ENCODE results near the gene ERGIC1.

ERGIC1 gene

GRCh38 chr5:172886974-172887501 lies 53.0 kb downstream of the ERGIC1 start:
- H3K4me3 ChIP-seq (ENCODE audit: low read length) = no peak overlapping the region
- no peaks in the 10 kb centered on the region for H3F3A ChIP-seq (ENCODE audit: control insufficient read depth, insufficient read depth)
- no peaks in the 10 kb centered on the region for H4K20me1 ChIP-seq (ENCODE audit: control insufficient read depth, insufficient read depth, low read depth, low read length)
- H3K79me2 ChIP-seq (ENCODE audit: control insufficient read depth, low read length) = no peaks in the 10 kb centered on the region
- H3K9me3 ChIP-seq (ENCODE audit: control insufficient read depth, insufficient read depth, low read length) = no peaks in the 10 kb centered on the region
- TF ChIP-seq EZH2phosphoT487 (IDR thresholded peaks at IDR 0.05; ENCODE audit: borderline replicate concordance, low read length) = no peak
- H3K4me1 ChIP-seq (ENCODE audit: control insufficient read depth, low read length) = no peaks in the 10 kb centered on the region
- H3K9me2 ChIP-seq (replicated peaks; ENCODE audit: control insufficient read depth, low read length) = no peaks in the 10 kb centered on the region
- no peak overlapping the region for H3K4me2 ChIP-seq (ENCODE audit: low read length)
- no peak overlapping the region for H3K27ac ChIP-seq (ENCODE audit: low read depth, low read length)
- H3K27me3 ChIP-seq (ENCODE audit: control insufficient read depth, low read length) = no peaks in the 10 kb centered on the region
- H3K36me3 ChIP-seq (ENCODE audit: control insufficient read depth, low read length) = peaks cover 4% of the 10 kb centered on the region; the same call in 1 of the 2 replicates

GRCh38 chr5:172887692-172888091 lies 53.6 kb downstream of the ERGIC1 start:
- Histone ChIP-seq H3K36me3 (ENCODE audit: control insufficient read depth, low read length) (peaks cover 4% of the 10 kb centered on the region; the same call in 1 of the 2 replicates), H3K79me2 (ENCODE audit: control insufficient read depth, low read length) (no peaks in the 10 kb centered on the region), H3K4me2 (ENCODE audit: low read length) (no peak overlapping the region), H3K27me3 (ENCODE audit: control insufficient read depth, low read length) (no peaks in the 10 kb centered on the region), H3K4me3 (ENCODE audit: low read length) (no peak overlapping the region), H3K4me1 (ENCODE audit: control insufficient read depth, low read length) (no peaks in the 10 kb centered on the region), H3K9me2 (replicated peaks; ENCODE audit: control insufficient read depth, low read length) (no peaks in the 10 kb centered on the region), H3F3A (ENCODE audit: control insufficient read depth, insufficient read depth) (no peaks in the 10 kb centered on the region), H4K20me1 (ENCODE audit: control insufficient read depth, insufficient read depth, low read depth, low read length) (no peaks in the 10 kb centered on the region), H3K9me3 (ENCODE audit: control insufficient read depth, insufficient read depth, low read length) (no peaks in the 10 kb centered on the region), H3K27ac (ENCODE audit: low read depth, low read length) (no peak overlapping the region)
- TF ChIP-seq EZH2phosphoT487 (IDR thresholded peaks at IDR 0.05; ENCODE audit: borderline replicate concordance, low read length) (no peak), CTCF (IDR thresholded peaks at IDR 0.05; ENCODE audit: low read depth, low read length, poor library complexity, severe bottlenecking) (no peak)

- H3K27me3 ChIP-seq (ENCODE audit: control insufficient read depth, low read length) = no peaks in the 10 kb centered on the region
- H3K79me2 ChIP-seq (ENCODE audit: control insufficient read depth, low read length) = no peaks in the 10 kb centered on the region
- TF ChIP-seq EZH2phosphoT487 (IDR thresholded peaks at IDR 0.05; ENCODE audit: borderline replicate concordance, low read length) (no peak), CTCF (IDR thresholded peaks at IDR 0.05; ENCODE audit: low read depth, low read length, poor library complexity, severe bottlenecking) (no peak)
- no peaks in the 10 kb centered on the region for H3F3A ChIP-seq (ENCODE audit: control insufficient read depth, insufficient read depth)
- H3K36me3 ChIP-seq (ENCODE audit: control insufficient read depth, low read length) = peaks cover 4% of the 10 kb centered on the region; the same call in 1 of the 2 replicates
- H3K9me3 ChIP-seq (ENCODE audit: control insufficient read depth, insufficient read depth, low read length) = no peaks in the 10 kb centered on the region
- H4K20me1 ChIP-seq (ENCODE audit: control insufficient read depth, insufficient read depth, low read depth, low read length) = no peaks in the 10 kb centered on the region
- no peaks in the 10 kb centered on the region for H3K4me1 ChIP-seq (ENCODE audit: control insufficient read depth, low read length)
- no peak overlapping the region for H3K4me3 ChIP-seq (ENCODE audit: low read length)
- no peaks in the 10 kb centered on the region for H3K9me2 ChIP-seq (replicated peaks; ENCODE audit: control insufficient read depth, low read length)
- H3K27ac ChIP-seq (ENCODE audit: low read depth, low read length) = no peak overlapping the region
- H3K4me2 ChIP-seq (ENCODE audit: low read length) = no peak overlapping the region
Observed at GRCh38 chr5:172890659-172891058, 56.6 kb downstream of the ERGIC1 start.

GRCh38 chr5:172891716-172892421 lies 57.8 kb downstream of the ERGIC1 start:
- Histone ChIP-seq H3K9me2 (replicated peaks; ENCODE audit: control insufficient read depth, low read length) (no peaks in the 10 kb centered on the region), H3K79me2 (ENCODE audit: control insufficient read depth, low read length) (no peaks in the 10 kb centered on the region), H4K20me1 (ENCODE audit: control insufficient read depth, insufficient read depth, low read depth, low read length) (no peaks in the 10 kb centered on the region), H3K4me1 (ENCODE audit: control insufficient read depth, low read length) (no peaks in the 10 kb centered on the region), H3K4me3 (ENCODE audit: low read length) (no peak overlapping the region), H3K4me2 (ENCODE audit: low read length) (no peak overlapping the region), H3K27ac (ENCODE audit: low read depth, low read length) (no peak overlapping the region), H3K36me3 (ENCODE audit: control insufficient read depth, low read length) (peaks cover 4% of the 10 kb centered on the region; the same call in 1 of the 2 replicates), H3K27me3 (ENCODE audit: control insufficient read depth, low read length) (no peaks in the 10 kb centered on the region), H3K9me3 (ENCODE audit: control insufficient read depth, insufficient read depth, low read length) (no peaks in the 10 kb centered on the region), H3F3A (ENCODE audit: control insufficient read depth, insufficient read depth) (no peaks in the 10 kb centered on the region)
- TF ChIP-seq CTCF (IDR thresholded peaks at IDR 0.05; ENCODE audit: low read depth, low read length, poor library complexity, severe bottlenecking) = no peak
